Measurements from ENCODE around the gene TMEM62.

GRCh38 chr15:43150191-43150929 lies 17.0 kb downstream of the TMEM62 start:
- no peak for TF ChIP-seq CTCF (optimal IDR thresholded peaks at IDR 0.05 in 1 of 3, IDR thresholded peaks at IDR 0.05 in 1 of 3, conservative IDR thresholded peaks at IDR 0.05 in 1 of 3; ENCODE audit: extremely low read depth in 1 of 3, insufficient read depth in 2 of 3, low read length in 3 of 3)
- TF ChIP-seq EZH2 (IDR thresholded peaks at IDR 0.05; ENCODE audit: low read length), result no peak
